ENCODE measurements around the gene TMEM178B. TPM values are rescaled to one million over a fixed set of nuclear protein-coding genes. Genes with fewer than 3 reads are reported as not detected.

The TMEM178B gene
- total and polyA plus RNA-seq, 10 of the 15 experiments (the other 5 are each of a cell fraction or from before 2014, with no cell fraction given): 0.01 to 1.1 (median 0.04) TPM; not detected in 2

GRCh38 chr7:141400356-141400755, 326.5 kb downstream of the TMEM178B start (continued):
- no peak for TF ChIP-seq ZNF687 (IDR thresholded peaks at IDR 0.05)
- TF ChIP-seq CBX5 (IDR thresholded peaks at IDR 0.05; ENCODE audit: low read depth): no peak
- no peak for TF ChIP-seq ETV6 (conservative IDR thresholded peaks at IDR 0.05 in 1 of 2, IDR thresholded peaks at IDR 0.05 in 1 of 2; ENCODE audit: borderline replicate concordance in 1 of 2, low read depth in 1 of 2)
- no peak for TF ChIP-seq BHLHE40 (IDR thresholded peaks at IDR 0.05; ENCODE audit: borderline replicate concordance in 1 of 2, low read depth in 2 of 2, low read length in 1 of 2)
- no peak for TF ChIP-seq SPI1 (IDR thresholded peaks at IDR 0.05; ENCODE audit: borderline replicate concordance, insufficient read depth, low read depth, low read length)
- TF ChIP-seq MYC (IDR thresholded peaks at IDR 0.05; ENCODE audit: insufficient read depth, insufficient read length, insufficient replicate concordance, low read length, severe bottlenecking): no peak
- TF ChIP-seq ZNF24 (IDR thresholded peaks at IDR 0.05): no peak

Measured in GM12878 (cell line).